Astrocyte of the cerebellum (primary cell): ENCODE data around the gene RELN.
"Not testable (repeated sequence)": the region's sequence is repeated elsewhere in the genome, so short reads cannot be mapped to it uniquely, and the experiment has no call there.

ENCODE experiments used
- DNase-seq: peaks from one replicate; pipeline ENCODE4 v3.0.0-alpha.2; 2011; ENCODE audit warnings: low read depth
- H3K4me3 ChIP-seq: 2 replicates; pipeline ENCODE4 v1.5.1; 2011; ENCODE audit warnings: mild to moderate bottlenecking, low read depth, low read length, moderate library complexity
- in situ Hi-C: cut with HindIII; loops from 2 replicates; pipeline ENCODE4 v1.10.0; 2017; ENCODE audit warnings: low sequenced_read_pairs
- TF ChIP-seq, protein P1 (sequence below): IDR thresholded peaks from 2 replicates; pipeline ENCODE4 v1.5.1; 2012; ENCODE audit warnings: low read length, low read depth, moderate library complexity, mild to moderate bottlenecking; ENCODE audit errors: missing control alignments

Gene RELN

DNA sequence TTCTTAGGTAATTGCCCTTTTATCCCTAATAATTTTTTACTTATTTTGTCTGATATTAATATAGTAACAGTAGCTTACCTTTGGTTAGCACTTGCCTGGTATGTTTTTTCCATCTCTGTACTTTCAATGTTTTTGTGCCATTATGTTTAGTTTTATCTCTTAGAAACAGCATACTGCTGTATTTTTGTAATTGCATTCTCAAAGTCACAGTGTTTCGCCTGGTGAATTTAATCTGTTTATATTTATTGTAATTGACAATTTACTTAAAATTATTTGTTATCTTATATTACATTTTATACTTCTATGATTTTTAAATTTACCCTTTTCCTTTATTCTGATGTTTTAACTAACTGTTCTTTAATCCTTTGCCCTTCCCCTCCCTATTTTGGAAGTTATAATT lies 166.4 kb downstream of the RELN start:
- no peak for DNase-seq
- H3K4me3 ChIP-seq = no peak overlapping the region
- in situ Hi-C loops = no loop called here
- TF ChIP-seq, protein P1, sequence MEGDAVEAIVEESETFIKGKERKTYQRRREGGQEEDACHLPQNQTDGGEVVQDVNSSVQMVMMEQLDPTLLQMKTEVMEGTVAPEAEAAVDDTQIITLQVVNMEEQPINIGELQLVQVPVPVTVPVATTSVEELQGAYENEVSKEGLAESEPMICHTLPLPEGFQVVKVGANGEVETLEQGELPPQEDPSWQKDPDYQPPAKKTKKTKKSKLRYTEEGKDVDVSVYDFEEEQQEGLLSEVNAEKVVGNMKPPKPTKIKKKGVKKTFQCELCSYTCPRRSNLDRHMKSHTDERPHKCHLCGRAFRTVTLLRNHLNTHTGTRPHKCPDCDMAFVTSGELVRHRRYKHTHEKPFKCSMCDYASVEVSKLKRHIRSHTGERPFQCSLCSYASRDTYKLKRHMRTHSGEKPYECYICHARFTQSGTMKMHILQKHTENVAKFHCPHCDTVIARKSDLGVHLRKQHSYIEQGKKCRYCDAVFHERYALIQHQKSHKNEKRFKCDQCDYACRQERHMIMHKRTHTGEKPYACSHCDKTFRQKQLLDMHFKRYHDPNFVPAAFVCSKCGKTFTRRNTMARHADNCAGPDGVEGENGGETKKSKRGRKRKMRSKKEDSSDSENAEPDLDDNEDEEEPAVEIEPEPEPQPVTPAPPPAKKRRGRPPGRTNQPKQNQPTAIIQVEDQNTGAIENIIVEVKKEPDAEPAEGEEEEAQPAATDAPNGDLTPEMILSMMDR = no peak

DNA sequence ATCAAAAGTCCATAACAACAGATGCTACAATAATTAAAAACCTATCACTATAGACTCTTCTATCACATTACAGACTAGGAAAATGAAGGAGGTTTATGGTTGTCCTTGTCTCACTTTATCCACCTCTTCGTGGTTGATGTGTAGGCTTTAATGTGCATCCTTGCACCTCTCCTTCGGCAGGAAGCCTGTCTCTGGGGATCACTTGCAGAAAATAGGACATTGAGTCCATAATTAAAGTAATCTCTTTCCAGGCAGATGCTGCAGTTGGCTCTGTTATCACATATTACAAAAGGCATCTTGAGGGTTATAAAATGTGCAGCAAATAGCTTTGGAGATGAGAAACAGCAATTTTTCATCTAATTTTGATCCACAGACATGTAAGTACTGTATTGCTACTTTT lies 168.4 kb downstream of the RELN start:
- no peak overlapping the region for H3K4me3 ChIP-seq

DNA sequence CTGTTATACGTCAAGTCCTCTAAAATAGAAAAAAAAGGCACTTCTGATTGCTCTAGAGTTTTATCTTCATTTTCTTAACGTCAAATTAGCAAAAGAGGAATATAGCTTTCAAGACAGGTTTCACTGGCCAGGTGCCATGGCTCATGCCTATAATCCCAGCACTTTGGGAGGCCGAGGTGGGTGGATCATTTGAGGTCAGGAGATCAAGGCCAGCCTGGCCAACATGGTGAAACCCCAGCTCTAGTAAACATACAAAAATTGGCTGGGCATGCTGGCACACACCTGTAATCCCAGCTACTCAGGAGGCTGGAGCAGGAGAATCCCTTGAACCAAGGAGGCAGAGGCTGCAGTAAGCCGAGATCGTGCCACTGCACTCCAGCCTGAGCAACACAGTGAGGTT lies 173.5 kb downstream of the RELN start:
- H3K4me3 ChIP-seq, in situ Hi-C loops, DNase-seq: not testable (repeated sequence)

More for the DNA sequence above, 168.4 kb downstream of the RELN start:
- TF ChIP-seq, protein P1 = no peak
- DNase-seq = no peak
- in situ Hi-C loops = no loop called here

DNA sequence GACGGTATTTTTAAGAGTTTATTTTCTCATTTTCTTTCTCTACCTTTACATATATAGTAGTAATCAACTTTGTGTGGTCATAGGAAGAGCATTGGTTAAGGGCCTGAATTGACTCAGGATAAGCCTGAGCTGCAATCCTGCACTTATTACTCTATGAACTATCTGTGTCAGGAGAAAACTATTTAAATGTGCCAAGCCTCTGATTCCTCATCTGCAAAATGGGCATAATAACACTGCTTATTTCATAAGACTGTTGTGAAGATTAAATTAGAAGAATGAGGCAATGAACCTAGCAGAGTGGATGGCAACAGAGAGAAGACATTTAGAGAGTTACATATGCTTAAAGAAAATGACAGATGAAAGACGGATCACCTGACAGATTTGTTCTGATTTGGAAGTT lies 175.5 kb downstream of the RELN start:
- no peak for DNase-seq
- in situ Hi-C loops = loop anchor here (5.0 kb wide), 1 partner anchor 52 kb away; no protein-coding TSS in a partner anchor
- TF ChIP-seq, protein P1 = no peak
- H3K4me3 ChIP-seq = no peak overlapping the region

DNA sequence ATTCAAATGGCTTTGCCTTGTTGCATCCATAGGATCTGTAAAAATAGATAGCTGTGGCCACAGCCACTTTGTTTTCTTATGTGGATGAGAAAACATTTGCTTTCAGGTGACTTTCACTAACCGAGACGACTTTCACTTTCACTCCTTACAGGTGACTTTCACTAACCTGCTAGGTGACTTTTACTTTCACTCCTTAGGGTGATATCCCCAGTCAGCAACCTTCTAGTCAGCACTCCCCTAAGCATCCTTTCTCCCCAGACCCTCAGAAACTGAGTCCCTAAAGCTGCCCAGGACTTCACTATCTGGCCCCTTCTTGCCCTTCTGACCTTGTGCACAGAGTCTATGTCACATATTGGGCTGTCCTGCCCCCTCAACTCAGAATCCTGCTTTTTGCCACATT lies 177.5 kb downstream of the RELN start:
- in situ Hi-C loops = loop anchor here (5.0 kb wide), 1 partner anchor 50 kb away; no protein-coding TSS in a partner anchor
- TF ChIP-seq, protein P1 = no peak
- no peak for DNase-seq
- H3K4me3 ChIP-seq = no peak overlapping the region

DNA sequence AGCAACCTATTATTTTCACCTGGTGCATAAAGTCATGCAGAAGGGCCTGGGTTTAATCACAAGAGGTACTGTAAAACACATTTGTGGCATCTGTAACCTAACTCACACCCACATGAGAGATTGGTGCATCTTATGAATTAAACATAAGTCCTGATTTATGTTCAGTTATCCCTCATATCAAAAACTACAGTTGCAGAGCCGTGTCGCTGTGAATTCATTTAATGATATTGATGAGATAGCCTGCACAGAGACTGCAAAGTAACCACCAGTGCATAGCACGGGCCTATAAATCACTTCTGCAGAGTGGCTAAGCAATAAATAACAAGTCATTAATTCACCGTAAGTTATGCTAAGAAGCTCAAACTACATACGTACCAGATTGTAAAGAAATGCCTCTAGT lies 178.2 kb downstream of the RELN start:
- H3K4me3 ChIP-seq = no peak overlapping the region
- TF ChIP-seq, protein P1 = no peak
- in situ Hi-C loops = loop anchor here (5.0 kb wide), 1 partner anchor 49 kb away; no protein-coding TSS in a partner anchor
- no peak for DNase-seq

DNA sequence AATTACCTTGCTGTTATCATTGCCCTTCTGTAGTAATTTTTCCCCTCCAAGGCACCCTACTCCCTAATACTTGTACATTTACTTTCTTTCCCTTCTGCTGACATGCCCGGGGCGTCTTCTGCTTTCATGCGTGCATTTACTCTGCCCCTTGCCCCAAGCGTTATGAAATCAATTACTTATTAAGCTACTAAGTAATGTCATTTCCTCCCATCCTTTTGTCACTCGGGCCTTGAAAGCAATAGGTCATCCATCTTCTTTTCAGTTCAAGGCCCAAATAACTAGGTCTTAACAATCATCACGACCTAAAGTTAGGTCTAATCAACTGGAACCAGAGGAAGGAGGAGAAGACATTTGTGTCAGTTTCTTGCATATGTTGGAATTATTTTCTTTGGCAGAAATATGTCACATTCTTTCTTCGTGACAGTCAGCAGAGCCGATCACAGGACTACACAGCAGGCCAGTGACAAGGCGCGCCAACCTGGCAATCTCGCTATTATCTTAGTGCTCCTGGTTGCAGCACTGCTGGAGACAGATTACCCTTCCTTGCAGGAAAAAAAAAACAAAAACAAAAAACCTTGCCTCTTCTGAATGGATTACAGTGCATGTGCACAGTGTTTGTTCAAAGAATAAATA lies 179.2 kb downstream of the RELN start:
- in situ Hi-C loops = loop anchor here (5.0 kb wide), 1 partner anchor 48 kb away; no protein-coding TSS in a partner anchor
- DNase-seq = no peak

More for the DNA sequence above, 179.2 kb downstream of the RELN start:
- H3K4me3 ChIP-seq = no peak overlapping the region
- TF ChIP-seq, protein P1 = no peak
